ENCODE results near the gene PARP12.

Gene PARP12

DNA sequence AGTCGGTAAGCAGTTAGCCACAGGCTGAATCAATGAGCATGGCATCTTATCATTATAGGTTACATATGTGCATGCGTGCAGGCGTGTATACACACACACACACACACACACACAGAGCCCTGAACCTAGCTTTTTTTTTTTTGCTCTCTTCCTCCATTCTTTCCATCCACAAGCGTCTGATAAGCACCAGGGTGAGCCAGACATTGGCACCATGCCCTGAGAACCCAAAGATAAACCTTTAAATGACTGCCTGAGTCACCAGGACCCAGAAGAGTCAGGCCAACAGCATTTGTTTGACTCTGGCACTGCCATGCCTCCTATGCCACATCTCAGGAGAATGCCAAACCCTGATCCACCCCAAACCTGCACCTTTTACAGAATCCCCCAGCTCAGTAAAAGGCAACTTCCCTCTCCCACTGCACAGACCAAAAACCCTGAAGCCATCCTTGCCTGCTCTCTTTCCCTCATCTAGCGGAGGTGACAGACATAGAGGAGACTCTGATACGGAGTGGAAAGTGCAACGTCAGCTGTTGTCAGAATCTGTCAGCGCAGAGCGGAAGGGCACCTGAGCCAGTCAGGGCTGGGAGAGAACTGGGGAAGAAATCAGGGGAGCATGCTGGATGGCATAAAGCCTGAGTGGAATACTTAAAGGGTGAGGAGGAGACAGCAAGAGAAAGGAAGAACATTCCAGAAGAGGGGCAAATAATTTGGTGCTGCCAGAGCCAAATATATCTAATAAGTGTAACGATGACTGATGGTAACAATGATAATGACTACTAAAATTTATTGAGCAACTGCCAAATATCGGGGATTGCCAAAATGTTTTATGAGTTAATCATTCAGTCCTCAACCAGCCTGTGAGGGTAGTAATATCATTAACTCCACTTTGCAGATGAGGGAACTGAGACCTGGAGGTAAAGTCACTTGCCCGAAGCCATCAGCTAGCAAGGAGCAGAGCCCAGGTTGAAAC, 3.2 kb downstream of the PARP12 start:
- DNase-seq (ENCODE audit: low spot score) = peak; percentile 93

DNA sequence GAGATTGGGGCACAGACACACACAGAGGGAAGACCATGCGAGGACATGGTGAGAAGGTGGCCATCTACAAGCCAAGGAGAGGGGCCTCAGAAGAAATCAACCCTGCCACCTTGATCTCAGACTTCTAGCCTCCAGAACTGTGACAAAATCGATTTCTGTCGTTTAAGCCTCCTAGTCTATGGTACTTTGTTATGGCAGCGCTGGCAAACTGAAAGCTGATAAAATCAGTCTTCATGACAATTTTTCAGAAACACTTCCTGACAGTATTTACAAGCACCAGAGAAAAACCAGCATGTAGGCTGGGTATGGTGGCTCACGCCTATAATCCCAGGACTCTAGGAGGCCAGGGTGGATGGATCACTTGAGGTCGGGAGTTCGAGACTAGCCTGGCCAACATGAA, 4.2 kb downstream of the PARP12 start:
- DNase-seq (ENCODE audit: low spot score) = no peak

DNA sequence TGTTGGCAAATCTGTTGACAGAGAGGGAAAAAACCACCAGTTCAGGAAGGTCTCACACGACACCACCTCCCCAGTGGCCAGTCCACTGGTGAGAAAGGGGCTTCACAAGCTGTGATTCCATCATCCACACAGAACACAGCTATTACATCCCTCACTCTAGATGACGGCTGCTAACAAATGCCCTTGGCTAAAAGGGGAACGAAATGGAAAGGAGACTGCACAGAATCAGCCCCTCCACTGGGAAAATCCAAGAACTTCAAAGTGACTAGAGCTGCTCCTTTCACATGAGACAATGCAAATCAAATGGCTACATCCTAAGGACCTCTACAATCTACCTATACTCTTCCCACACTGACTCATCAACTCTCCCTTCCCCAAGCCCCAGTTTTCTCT, 5.6 kb downstream of the PARP12 start:
- DNase-seq (ENCODE audit: low spot score) = no peak

DNA sequence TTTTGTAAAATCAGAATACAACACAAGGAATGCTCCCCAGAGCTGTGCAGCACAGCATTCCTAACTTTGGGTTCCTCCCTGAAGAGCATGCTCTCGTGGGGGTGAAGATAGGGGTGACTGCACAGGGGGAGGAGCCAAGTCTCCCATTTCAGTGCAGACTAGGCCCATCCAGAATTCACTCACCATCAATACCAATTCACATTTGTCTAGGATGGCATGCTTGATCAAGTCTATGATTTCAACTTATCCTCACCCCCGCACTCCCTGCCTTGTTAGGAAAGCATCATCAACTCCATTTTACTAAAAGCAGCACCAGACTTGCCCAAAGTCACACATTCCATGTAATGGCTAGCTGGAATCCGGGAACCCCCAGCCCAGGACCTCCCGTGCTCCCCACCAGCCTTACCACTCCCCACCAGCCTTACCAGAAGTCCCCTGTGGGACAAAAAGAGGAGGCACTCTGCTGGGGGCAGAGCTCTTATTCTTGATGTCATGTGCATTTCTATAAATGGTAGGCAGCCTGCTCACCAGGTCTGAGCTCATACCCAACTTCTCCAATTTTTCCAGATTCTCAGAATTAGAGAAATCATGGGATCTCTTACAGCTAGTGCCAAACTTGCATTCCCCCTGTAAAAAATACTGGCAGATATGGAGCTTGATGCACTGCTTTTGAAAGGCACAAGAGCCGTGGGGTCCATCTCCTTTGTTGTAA, 6.2 kb downstream of the PARP12 start:
- DNase-seq (ENCODE audit: low spot score) = no peak

DNA sequence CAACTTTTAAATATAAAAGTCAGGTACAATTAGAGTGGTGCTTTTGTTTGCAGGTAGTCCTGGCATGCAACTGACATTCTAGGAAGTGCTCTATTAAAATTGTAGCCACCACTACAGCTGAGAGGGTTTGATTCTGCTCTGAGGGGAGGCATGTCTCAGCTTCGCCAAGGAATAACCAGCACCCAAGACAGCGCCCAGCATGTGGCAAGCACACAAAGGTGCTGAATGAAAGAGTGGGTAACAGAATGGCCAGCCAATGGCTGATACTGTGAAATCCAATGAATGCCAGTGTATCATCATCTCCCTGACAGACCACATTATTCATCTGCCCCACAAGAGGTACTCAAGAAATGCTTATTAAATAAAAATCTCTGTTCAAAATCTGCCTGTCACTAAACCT, 6.9 kb downstream of the PARP12 start:
- DNase-seq (ENCODE audit: low spot score) = no peak

DNA sequence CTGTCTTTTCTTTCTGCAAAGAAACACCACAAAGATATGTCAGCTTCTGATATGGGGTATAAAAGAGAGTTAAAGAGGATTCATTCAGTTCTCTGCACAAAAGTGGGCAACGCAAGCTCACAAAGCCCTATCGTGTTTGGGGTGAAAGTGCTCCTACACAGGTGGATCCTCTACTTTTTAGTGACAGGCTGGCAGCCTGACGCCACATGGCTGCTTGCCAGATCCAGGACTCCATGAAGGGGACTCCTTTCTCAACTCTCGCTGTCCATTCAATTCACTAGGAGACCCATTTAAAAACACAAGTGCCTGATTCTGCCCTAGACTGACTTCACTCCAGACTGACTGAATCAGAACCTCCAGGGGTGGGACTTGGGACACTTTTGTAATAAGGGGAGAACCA, 8.0 kb downstream of the PARP12 start:
- DNase-seq (ENCODE audit: low spot score) = no peak

DNA sequence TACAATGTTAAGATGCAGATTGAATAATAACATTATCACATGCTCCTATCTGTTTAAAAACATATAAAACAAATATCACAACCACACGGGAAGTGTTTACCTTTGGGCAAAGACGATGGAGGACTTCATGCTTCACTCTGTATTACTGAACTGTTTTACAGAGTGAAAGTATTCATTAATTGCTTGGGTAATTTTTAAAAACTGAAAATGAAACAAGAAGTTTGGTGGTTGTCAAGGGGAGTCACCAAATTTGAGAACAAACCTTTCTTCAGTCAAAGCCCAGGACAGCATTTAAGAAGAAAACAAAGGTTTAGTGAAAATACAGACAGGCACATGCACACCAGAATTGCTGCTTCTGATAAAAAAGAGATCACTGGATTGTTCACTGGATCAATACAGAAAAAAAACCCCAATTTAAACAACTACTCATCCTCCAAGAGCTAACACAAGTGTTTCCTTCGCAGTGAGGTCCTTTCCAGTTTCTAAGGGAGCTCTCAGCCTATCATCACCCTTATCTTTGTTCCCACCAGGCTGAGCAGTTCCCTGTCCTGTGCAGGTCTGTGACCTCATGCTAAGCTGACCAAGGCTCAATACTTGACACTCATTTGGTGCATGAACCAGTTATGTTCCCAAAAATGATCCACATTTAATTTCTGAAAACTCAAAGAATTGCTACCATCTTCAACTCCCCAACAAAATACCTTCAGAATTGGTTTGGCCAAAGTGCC, 8.8 kb downstream of the PARP12 start:
- no peak for DNase-seq (ENCODE audit: low spot score)

DNA sequence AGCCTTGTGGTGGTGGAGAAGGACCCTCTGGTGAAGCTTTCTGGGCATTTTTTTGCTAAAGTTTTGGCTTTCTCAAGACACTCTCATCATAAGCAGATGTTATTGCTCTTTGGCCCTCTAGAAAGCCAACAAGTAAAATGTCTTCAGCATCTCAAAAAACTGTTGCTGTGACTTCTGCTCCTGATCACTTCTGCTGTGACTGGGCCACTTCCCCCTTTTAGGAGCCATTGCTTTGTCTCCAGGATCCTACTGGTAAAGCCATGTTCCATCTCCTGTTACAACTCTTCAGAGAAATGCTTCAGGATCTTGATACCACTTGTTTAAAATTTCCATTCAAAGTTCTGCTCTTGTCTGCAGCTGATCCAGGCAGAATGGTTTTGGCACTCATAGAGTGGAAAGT, 10.9 kb downstream of the PARP12 start:
- DNase-seq (ENCODE audit: low spot score) = no peak

DNA sequence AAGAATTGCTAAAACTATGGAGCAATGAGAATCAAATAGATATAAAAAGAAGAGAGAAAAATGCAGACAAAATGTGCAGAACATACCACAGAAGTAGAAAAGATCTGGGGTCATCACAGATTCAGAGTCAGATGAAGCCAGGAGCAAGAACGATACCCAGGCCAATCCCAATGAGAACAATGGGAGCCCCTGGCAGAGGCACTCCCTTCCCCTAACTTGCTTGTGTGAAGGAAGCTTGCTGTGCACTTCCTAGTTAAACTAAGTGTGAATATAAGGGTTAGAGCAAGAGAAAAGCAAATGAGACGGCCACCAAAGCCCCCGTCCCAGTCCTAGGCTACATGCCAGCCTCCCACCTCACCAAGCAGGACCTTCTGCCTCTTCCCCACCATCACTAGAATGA, 12.7 kb downstream of the PARP12 start:
- DNase-seq (ENCODE audit: low spot score) = no peak

DNA sequence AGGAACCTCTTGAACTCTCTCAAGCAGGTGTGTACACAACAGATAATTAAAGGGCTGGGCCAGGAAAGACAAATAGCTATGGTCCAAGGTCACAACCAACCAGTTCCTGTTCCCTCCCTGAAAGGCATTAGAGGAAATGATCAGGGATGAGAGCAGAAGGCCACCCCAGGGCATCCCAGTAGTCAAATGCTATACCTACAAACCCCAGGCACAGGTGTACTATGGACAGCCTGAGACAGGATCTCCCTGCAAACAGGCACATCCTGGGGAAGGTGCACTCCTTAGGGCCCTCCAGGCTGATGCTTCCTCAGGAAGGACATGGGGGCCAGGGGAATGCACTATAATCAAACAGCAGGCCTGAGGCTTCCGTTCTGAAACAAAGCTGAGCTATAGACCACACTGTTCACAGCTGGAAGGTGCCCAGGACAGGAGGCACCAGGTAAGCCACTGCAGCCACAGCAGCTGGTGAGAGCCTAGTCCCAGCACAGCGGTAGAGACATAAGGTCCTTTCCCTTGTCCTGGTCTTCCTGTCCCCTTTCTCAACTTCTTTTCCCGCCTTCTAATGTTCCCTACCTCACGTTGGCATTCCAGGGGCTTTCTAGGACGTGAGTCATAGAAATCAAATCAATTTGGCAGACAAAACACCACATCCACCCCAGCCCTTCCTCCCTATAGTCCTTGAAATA, 13.3 kb downstream of the PARP12 start:
- DNase-seq (ENCODE audit: low spot score) = no peak

DNA sequence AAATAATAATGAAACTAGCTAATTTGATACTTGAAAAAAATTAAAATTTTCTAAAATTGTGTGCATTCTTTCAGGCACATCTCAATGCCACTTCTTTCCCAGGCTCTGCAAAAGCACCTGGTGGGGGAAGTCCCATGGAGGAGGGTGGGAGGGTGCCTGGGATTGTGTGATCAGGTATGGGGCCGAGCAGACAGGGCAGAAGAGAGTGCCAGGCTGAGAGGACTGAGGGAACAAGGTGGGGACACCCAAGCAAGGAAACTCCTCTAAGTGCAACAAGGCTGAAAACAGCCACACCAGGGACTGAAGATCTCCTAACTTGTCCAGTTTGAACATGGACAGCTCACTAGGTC, 13.8 kb downstream of the PARP12 start:
- no peak for DNase-seq (ENCODE audit: low spot score)

DNA sequence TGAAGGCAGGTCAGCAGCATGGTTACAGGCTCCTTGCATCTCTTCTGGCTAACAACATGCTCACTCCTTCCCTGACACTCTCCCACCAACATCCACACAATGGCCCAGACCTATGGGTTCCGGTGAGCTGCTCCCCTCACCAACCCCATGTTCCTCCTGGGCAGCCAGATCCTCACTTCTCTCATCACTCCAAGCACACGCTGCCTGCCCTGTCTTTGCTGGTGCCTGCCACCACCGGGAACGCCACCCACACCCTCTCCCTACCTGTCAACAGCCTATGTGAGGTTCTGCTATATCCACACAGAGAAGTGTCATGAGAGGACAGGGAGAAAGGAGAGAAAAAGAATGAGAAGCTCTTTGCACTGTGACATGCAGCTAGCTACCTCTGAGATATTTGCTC, 14.6 kb downstream of the PARP12 start:
- DNase-seq (ENCODE audit: low spot score) = no peak

DNA sequence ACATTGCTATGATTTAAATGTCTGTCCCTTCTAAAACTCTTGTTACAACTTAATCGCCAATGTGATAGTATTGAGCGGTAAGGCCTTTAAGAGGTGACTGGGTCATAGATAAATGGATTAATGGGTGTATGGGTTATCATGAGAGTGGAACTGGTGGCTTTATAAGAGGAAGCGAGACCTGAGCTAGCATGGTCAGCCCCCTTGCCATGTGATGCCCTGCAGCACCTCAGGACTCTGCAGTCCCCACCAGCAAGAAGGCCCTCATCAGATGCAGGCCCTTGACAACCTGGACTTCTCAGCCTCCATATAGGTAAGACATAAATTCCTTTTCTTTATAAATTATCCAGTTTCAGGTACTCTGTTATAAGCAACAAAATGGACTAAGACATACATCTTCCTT, 15.6 kb downstream of the PARP12 start:
- DNase-seq (ENCODE audit: low spot score) = no peak

DNA sequence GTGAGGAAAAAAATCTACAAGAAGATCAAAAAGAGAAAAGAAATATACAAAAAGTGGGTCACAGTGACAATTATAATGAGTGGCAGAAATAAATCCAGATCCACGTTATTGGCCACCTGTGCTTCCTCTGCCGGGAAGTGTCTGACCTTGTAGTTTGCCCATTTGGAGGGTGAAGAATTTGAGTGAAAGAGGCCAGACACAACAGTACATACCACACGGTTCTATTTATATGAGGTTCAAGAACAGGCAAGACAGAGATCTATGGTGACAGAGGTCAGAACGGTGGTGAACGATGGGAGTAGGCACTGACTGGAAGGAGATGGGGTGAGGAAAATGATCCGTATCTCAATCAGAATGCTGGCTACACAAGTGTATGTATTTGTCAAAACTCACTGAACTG, 17.1 kb downstream of the PARP12 start:
- DNase-seq (ENCODE audit: low spot score) = no peak

DNA sequence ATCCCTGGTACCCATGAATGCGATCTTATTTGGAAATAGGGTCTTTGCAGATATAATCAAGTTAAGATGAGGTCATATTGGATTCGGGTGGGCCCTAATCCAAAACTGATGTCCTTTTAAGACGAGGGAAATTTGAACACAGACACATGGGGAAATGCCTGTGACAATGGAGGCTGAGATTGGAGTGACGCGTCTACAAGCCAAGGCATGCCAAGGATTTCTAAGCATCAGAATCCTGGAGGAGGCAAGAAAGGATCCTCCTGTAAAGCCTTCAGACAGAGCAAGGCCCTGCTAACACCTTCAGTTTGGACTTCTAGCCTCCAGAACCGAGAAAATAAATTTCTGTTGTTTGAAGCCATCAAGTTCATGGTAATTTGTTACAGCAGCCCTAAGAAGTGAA, 18.5 kb downstream of the PARP12 start:
- DNase-seq (ENCODE audit: low spot score) = no peak

DNA sequence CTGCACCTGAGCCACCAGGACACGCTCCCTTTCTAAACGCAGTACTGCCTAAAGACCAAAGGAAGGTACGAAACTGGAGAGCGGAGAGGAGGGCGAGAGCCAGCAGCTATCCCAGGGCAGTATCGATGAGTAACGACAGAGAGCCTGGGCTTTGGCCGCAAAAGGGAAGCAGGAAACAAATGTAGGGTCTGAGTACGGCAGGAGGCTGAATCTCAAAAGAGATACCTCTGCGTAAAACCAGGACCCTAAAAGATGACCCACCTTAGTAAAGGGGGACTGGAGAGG, 20.4 kb downstream of the PARP12 start:
- no peak for DNase-seq (ENCODE audit: low spot score)

DNA sequence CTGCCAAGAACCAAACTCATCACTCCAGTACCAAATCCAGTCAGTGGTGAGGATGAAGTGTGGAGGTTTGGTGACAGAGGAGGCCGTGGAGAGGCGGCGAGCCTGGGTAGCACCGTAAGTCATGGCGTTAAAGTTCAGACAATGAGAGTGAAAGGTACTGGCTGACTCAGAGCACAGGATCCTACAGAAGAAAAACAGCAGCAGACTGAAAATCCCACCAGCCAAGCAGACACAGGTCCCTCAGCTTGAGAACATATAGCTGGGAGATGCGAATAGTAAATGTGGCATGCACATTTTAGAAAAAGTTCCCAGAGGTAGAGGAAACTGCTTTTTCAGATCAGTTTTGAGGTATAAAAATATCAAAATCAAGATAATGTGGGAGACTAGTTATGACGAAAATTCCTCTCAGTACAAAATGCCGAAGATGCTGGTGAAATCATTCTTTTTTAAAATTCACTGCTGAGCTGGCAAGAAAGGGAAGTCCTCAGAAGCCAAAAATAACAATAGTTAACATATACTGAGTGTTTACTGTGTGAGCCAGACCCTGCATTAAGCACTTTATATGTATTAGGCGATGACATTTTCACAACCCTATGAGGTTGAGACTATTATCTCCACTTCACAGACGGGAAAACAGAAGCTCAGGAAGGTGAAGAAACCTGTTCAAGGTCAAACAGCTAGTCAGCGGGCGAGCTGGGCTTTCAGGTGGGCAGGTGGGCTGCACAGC, 20.9 kb downstream of the PARP12 start:
- no peak for DNase-seq (ENCODE audit: low spot score)

DNA sequence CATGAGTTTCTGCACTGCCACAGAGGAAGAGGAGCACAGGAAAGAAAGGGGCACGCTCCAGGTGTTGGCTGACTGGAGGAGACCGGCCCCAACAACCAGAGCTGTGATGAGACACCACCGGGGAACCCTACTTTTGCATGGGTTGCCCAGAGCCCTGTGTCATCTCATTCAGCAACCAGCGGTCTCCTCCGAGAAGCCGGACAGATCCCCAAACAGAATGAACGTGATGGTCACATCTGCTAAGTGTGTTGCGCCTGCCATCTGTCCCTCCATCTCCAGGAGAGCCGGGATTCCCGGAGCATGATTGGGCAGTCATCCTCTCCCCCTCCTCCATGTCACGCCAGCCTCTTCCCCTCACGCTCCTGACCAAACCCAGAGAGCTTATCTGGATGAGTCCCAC, 22.9 kb downstream of the PARP12 start:
- no peak for DNase-seq (ENCODE audit: low spot score)

DNA sequence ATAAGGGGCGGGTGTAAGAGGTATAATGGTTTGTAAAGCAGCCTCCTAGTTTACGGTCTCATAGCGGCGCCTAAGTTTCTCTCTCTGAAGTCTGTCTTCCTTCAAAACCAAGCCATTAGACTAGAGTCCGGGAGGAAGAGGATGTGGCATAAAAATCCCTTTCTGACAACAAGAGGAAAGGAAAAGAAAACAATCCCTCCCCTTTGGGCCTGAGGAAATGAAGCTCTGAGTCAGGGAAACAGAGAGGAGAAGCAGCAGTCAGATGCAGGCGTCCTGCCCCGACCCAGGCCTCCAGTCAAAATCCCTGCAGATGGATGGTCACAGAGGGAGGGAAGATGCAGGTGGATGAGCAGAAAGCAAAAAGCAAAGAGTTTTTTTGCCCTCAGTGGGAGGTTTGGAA, 23.7 kb downstream of the PARP12 start:
- DNase-seq (ENCODE audit: low spot score) = no peak

DNA sequence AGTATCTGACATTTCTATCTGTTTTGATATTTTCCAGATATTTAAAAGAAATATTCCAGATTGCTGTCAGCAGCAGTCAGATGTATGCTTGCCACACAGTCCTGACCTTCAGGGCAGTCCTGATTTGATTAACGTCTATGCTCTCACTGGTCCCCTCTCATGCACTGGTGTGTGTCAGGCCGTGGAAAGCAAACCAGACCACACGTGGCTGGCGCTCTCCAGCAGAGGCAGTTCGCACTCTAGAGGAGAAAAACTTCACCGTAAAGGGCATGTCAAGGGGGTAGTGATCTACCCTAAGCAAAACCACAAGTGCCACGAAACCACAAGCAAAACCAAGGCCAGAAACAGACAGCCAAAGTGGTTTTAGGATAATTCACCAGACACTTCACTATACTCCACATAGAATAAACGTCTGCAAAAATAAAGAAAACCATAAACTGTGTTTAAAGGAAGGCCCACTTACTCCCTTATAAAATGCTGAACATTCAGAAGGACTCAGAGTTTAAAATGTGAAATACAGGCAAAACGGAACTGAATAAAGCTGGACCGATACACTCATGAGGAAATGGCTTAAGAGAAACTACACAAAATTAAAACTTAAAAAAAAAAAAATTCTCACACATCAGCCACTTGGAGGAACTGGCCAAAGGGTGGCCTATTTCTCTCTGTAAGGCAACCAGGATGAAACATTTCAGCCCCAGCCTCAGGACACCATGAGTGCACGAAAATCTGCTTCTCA, 26.4 kb downstream of the PARP12 start:
- DNase-seq (ENCODE audit: low spot score) = no peak

Data from kidney tubule cell (primary cell).